Measurements from ENCODE around the gene MATCAP1.

The MATCAP1 gene

GRCh38 chr16:67184995-67185650 lies 1.4 kb upstream of the MATCAP1 start:
- peak; percentile 52 for ATAC-seq (ENCODE audit: insufficient read depth, low read depth)
- Histone ChIP-seq H3K4me2 (ENCODE audit: insufficient read depth, low read length) (peak overlapping the region; percentile 99), H4K20me1 (ENCODE audit: insufficient read depth, low read length) (peaks cover 3% of the 10 kb centered on the region; the same call in 1 of the 2 replicates), H3K9me3 (ENCODE audit: insufficient read depth, low read length, severe bottlenecking) (no peaks in the 10 kb centered on the region), H3K79me2 (ENCODE audit: insufficient read depth, low read length) (peaks cover 28% of the 10 kb centered on the region), H3K27me3 (ENCODE audit: insufficient read depth, low read length, poor library complexity) (no peaks in the 10 kb centered on the region), H3K27ac (ENCODE audit: low read length) (no peak overlapping the region), H3K4me1 (ENCODE audit: insufficient read depth, low read length) (peaks cover 46% of the 10 kb centered on the region), H3K4me3 (ENCODE audit: low read depth in 1 of 2, low read length in 2 of 2) (peak overlapping the region in 1 of 2 experiments; percentile 87; a peak in 3 of 4 replicates), H2AFZ (ENCODE audit: low read depth, low read length) (peak overlapping the region; percentile 40; the same call in 1 of the 2 replicates), H3K36me3 (ENCODE audit: insufficient read depth, low read length) (no peaks in the 10 kb centered on the region), H3K9ac (ENCODE audit: low read depth, low read length) (peak overlapping the region; percentile 69; the same call in 1 of the 2 replicates)
- TF ChIP-seq EZH2 (IDR thresholded peaks at IDR 0.05; ENCODE audit: borderline replicate concordance, low read depth, low read length, severe bottlenecking), result no peak
- peak; percentile 91 for TF ChIP-seq CTCF (IDR thresholded peaks at IDR 0.05; ENCODE audit: borderline replicate concordance, extremely low read depth, low read length, poor library complexity, severe bottlenecking)
- peak; percentile 84 for DNase-seq

- ATAC-seq (ENCODE audit: insufficient read depth, low read depth), result peak; percentile 23
- no peaks in the 10 kb centered on the region for H3K9me3 ChIP-seq (ENCODE audit: insufficient read depth, low read length, severe bottlenecking)
- TF ChIP-seq CTCF (IDR thresholded peaks at IDR 0.05; ENCODE audit: borderline replicate concordance, extremely low read depth, low read length, poor library complexity, severe bottlenecking), result no peak
- TF ChIP-seq EZH2 (IDR thresholded peaks at IDR 0.05; ENCODE audit: borderline replicate concordance, low read depth, low read length, severe bottlenecking), result no peak
- no peaks in the 10 kb centered on the region for H3K36me3 ChIP-seq (ENCODE audit: insufficient read depth, low read length)
- H3K27me3 ChIP-seq (ENCODE audit: insufficient read depth, low read length, poor library complexity), result no peaks in the 10 kb centered on the region
- H3K79me2 ChIP-seq (ENCODE audit: insufficient read depth, low read length), result peaks cover 28% of the 10 kb centered on the region
- H3K4me1 ChIP-seq (ENCODE audit: insufficient read depth, low read length), result peaks cover 50% of the 10 kb centered on the region
- no peak for DNase-seq
- peak overlapping the region; percentile 99 for H3K4me2 ChIP-seq (ENCODE audit: insufficient read depth, low read length)
- peak overlapping the region; percentile 69 for H3K9ac ChIP-seq (ENCODE audit: low read depth, low read length)
- peak overlapping the region; percentile 41 to 87 for H3K4me3 ChIP-seq (ENCODE audit: low read depth in 1 of 2, low read length in 2 of 2)
- H4K20me1 ChIP-seq (ENCODE audit: insufficient read depth, low read length), result peaks cover 6% of the 10 kb centered on the region
- peak overlapping the region; percentile 92 for H2AFZ ChIP-seq (ENCODE audit: low read depth, low read length)
- H3K27ac ChIP-seq (ENCODE audit: low read length), result peak overlapping the region; percentile 82; the same call in 1 of the 2 replicates
Measured at GRCh38 chr16:67184453-67184994, 761 bp upstream of the MATCAP1 start.

- H3K27me3 ChIP-seq (ENCODE audit: insufficient read depth, low read length, poor library complexity), result no peaks in the 10 kb centered on the region
- H3K79me2 ChIP-seq (ENCODE audit: insufficient read depth, low read length), result peaks cover 28% of the 10 kb centered on the region
- H4K20me1 ChIP-seq (ENCODE audit: insufficient read depth, low read length), result peaks cover 14% of the 10 kb centered on the region
- ATAC-seq (ENCODE audit: insufficient read depth, low read depth) (no peak), DNase-seq (no peak)
- peak overlapping the region; percentile 99 for H3K4me2 ChIP-seq (ENCODE audit: insufficient read depth, low read length)
- peak overlapping the region; percentile 69 for H3K9ac ChIP-seq (ENCODE audit: low read depth, low read length)
- H3K4me3 ChIP-seq (ENCODE audit: low read depth in 1 of 2, low read length in 2 of 2), result peak overlapping the region; percentile 41 to 87; a peak in 3 of 4 replicates
- H3K27ac ChIP-seq (ENCODE audit: low read length), result peak overlapping the region; percentile 82
- no peaks in the 10 kb centered on the region for H3K9me3 ChIP-seq (ENCODE audit: insufficient read depth, low read length, severe bottlenecking)
- no peak for TF ChIP-seq CTCF (IDR thresholded peaks at IDR 0.05; ENCODE audit: borderline replicate concordance, extremely low read depth, low read length, poor library complexity, severe bottlenecking)
- no peak for TF ChIP-seq EZH2 (IDR thresholded peaks at IDR 0.05; ENCODE audit: borderline replicate concordance, low read depth, low read length, severe bottlenecking)
- H2AFZ ChIP-seq (ENCODE audit: low read depth, low read length), result peak overlapping the region; percentile 87
- H3K4me1 ChIP-seq (ENCODE audit: insufficient read depth, low read length), result peaks cover 53% of the 10 kb centered on the region
- no peaks in the 10 kb centered on the region for H3K36me3 ChIP-seq (ENCODE audit: insufficient read depth, low read length)
Measured at GRCh38 chr16:67183284-67183626, 508 bp downstream of the MATCAP1 start.
